ENCODE results near the gene PDE4D.

GRCh38 chr5:59673438-59674058 is 220.0 kb downstream of the PDE4D start:
- TF ChIP-seq YY1 (IDR thresholded peaks at IDR 0.05; ENCODE audit: insufficient read depth, insufficient read length): no peak
- TF ChIP-seq ZNF274 (IDR thresholded peaks at IDR 0.05; ENCODE audit: low read depth, low read length): no peak
- no peak for TF ChIP-seq SUZ12 (IDR thresholded peaks at IDR 0.05; ENCODE audit: extremely low read depth, insufficient read depth, insufficient read length)

Measured in NT2/D1 (cell line).